GM23338 (cell line): Measurements from ENCODE around the gene KLK6. TPM values are rescaled to one million over a fixed set of nuclear protein-coding genes. Genes with fewer than 3 reads are reported as not detected.

Experiments used
- ATAC-seq: fragments of 200-7000 bp; cut with Tn5 transposase; 3 replicates; pipeline ENCODE4 v1.9.1; 2020
- DNase-seq: peaks from one replicate; pipeline ENCODE4 v3.0.0-alpha.2; 2015; ENCODE audit warnings: low spot score
- H2AFZ ChIP-seq: fragments of 200-600 bp; sonication (generic); 2 replicates; pipeline ENCODE4 v1.8.0; 2016; ENCODE audit warnings: antibody characterized with exemption, mild to moderate bottlenecking, moderate library complexity
- H3F3A ChIP-seq: fragments of 200-600 bp; sonication (generic); replicated peaks from 2 replicates; pipeline ENCODE4 v1.8.0; 2017; ENCODE audit warnings: antibody characterized with exemption, mixed run types, low read depth
- H3K27ac ChIP-seq: fragments of 200-600 bp; sonication (generic); 2 replicates; pipeline ENCODE4 v1.6.1; 2016; ENCODE audit warnings: low read depth
- H3K27me3 ChIP-seq: fragments of 200-600 bp; sonication (generic); 2 replicates; pipeline ENCODE4 v1.8.0; 2016; ENCODE audit warnings: mild to moderate bottlenecking, mixed run types, moderate library complexity; ENCODE audit not compliant: insufficient read depth
- H3K36me3 ChIP-seq: fragments of 200-600 bp; sonication (generic); 2 replicates; pipeline ENCODE4 v1.8.0; 2016; ENCODE audit warnings: mild to moderate bottlenecking; ENCODE audit not compliant: insufficient read depth
- H3K4me1 ChIP-seq: fragments of 200-600 bp; sonication (generic); 2 replicates; pipeline ENCODE4 v1.8.0; 2016; ENCODE audit warnings: mild to moderate bottlenecking, moderate library complexity; ENCODE audit not compliant: insufficient read depth
- H3K4me2 ChIP-seq: fragments of 200-600 bp; sonication (generic); 2 replicates; pipeline ENCODE4 v1.7.1; 2017; ENCODE audit warnings: mixed run types
- H3K4me3 ChIP-seq: fragments of 200-600 bp; sonication (generic); 2 replicates; pipeline ENCODE4 v1.6.1; 2016; ENCODE audit warnings: mixed run types
- H3K79me2 ChIP-seq: fragments of 200-600 bp; sonication (generic); replicated peaks from 2 replicates; pipeline ENCODE4 v1.8.0; 2017; ENCODE audit warnings: mild to moderate bottlenecking; ENCODE audit not compliant: insufficient read depth
- H3K9me2 ChIP-seq: fragments of 200-600 bp; sonication (generic); 2 replicates; pipeline ENCODE4 v1.8.0; 2017; ENCODE audit not compliant: insufficient read depth
- H4K20me1 ChIP-seq: fragments of 200-600 bp; sonication (generic); replicated peaks from 2 replicates; pipeline ENCODE4 v1.8.0; 2017; ENCODE audit warnings: mild to moderate bottlenecking; ENCODE audit not compliant: insufficient read depth
- H3K27ac Mint-ChIP-seq: 2 replicates; pipeline ENCODE4 v1.8.0; 2020; ENCODE audit warnings: inconsistent platforms, mild to moderate bottlenecking, moderate library complexity, mixed read lengths
- H3K27me3 Mint-ChIP-seq: 3 replicates; pipeline ENCODE4 v1.8.0; 2022; ENCODE audit warnings: low read depth, mild to moderate bottlenecking, moderate library complexity, mixed read lengths, inconsistent platforms; ENCODE audit not compliant: insufficient read depth, poor library complexity
- H3K36me3 Mint-ChIP-seq: 3 replicates; pipeline ENCODE4 v1.8.0; 2021; ENCODE audit warnings: low read depth, mild to moderate bottlenecking, inconsistent platforms, moderate library complexity, mixed read lengths
- H3K4me1 Mint-ChIP-seq: 3 replicates; pipeline ENCODE4 v1.8.0; 2020; ENCODE audit warnings: mild to moderate bottlenecking, inconsistent platforms, mixed read lengths
- H3K4me3 Mint-ChIP-seq: 3 replicates; pipeline ENCODE4 v1.8.0; 2021; ENCODE audit warnings: moderate library complexity, mild to moderate bottlenecking, inconsistent platforms, mixed read lengths
- H3K9me3 Mint-ChIP-seq: 3 replicates; pipeline ENCODE4 v1.8.0; 2020; ENCODE audit warnings: moderate library complexity, mild to moderate bottlenecking, inconsistent platforms, mixed read lengths
- CREB1 ChIP-seq: fragments of 250-450 bp; sonication (Bioruptor Pico); IDR thresholded peaks from 2 replicates; pipeline ENCODE4 v1.5.0; 2020; ENCODE audit warnings: low read depth, mild to moderate bottlenecking, moderate library complexity
- CTCF ChIP-seq, 2 experiments: fragments of 200-600 bp in 1 of 2; sonication (generic) in 1 of 2; conservative IDR thresholded peaks; 2 replicates each; pipeline versions ENCODE4 v1.5.1 to v1.6.1; 2016 to 2017; ENCODE audit warnings: antibody characterized with exemption in 2 of 2, low read depth in 2 of 2, mild to moderate bottlenecking in 2 of 2, moderate library complexity in 1 of 2
- ETS1 ChIP-seq: IDR thresholded peaks from 2 replicates; pipeline ENCODE4 v1.6.1; 2016; ENCODE audit warnings: antibody characterized with exemption
- EZH2 ChIP-seq: fragments of 200-600 bp; sonication (generic); IDR thresholded peaks from one replicate; pipeline ENCODE4 v1.8.0; 2017; ENCODE audit warnings: antibody characterized with exemption, mild to moderate bottlenecking, low read depth; ENCODE audit not compliant: unreplicated experiment
- EZH2phosphoT487 ChIP-seq: fragments of 200-600 bp; sonication (generic); IDR thresholded peaks from one replicate; pipeline ENCODE4 v1.8.1; 2018; ENCODE audit warnings: antibody characterized with exemption; ENCODE audit not compliant: unreplicated experiment
- JUNB ChIP-seq: IDR thresholded peaks from one replicate; pipeline ENCODE4 v1.6.1; 2016; ENCODE audit warnings: antibody characterized with exemption; ENCODE audit not compliant: unreplicated experiment
- NANOG ChIP-seq: IDR thresholded peaks from 2 replicates; pipeline ENCODE4 v1.6.1; 2016; ENCODE audit warnings: antibody characterized with exemption, borderline replicate concordance
- POLR2AphosphoS5 ChIP-seq: IDR thresholded peaks from 2 replicates; pipeline ENCODE4 v1.6.1; 2016; ENCODE audit warnings: antibody characterized with exemption, low read depth
- REST ChIP-seq: IDR thresholded peaks from one replicate; pipeline ENCODE4 v1.6.1; 2018; ENCODE audit warnings: antibody characterized with exemption; ENCODE audit not compliant: unreplicated experiment
- STAT1 ChIP-seq: IDR thresholded peaks from one replicate; pipeline ENCODE4 v1.6.1; 2016; ENCODE audit warnings: antibody characterized with exemption; ENCODE audit not compliant: unreplicated experiment
- ZNF114 ChIP-seq: fragments of 250-450 bp; sonication (Bioruptor Pico); IDR thresholded peaks from 2 replicates; pipeline ENCODE4 v1.5.0; 2020; ENCODE audit warnings: mild to moderate bottlenecking, moderate library complexity
- ZNF331 ChIP-seq: fragments of 250-450 bp; sonication (Bioruptor Pico); IDR thresholded peaks from 2 replicates; pipeline ENCODE4 v1.5.0; 2020; ENCODE audit warnings: low read depth, mild to moderate bottlenecking, moderate library complexity
- ZNF462 ChIP-seq: fragments of 250-450 bp; sonication (Bioruptor Pico); IDR thresholded peaks from 2 replicates; pipeline ENCODE4 v1.5.0; 2020; ENCODE audit warnings: mild to moderate bottlenecking, moderate library complexity
- polyA plus RNA-seq: library from polyadenylated mRNA; unstranded; fragments of >200 nt; fragmentation: Nextera tagmentation; extraction: Ambion mirVana; gene quantifications from 2 replicates; pipeline ENCODE4 v1.2.1, GENCODE V29; 2016
- total RNA-seq: library from RNA; depleted of rRNA; stranded (reverse); fragments of >200 nt; shearing (Covaris generic); gene quantifications from 2 replicates; pipeline ENCODE4 v1.2.3, GENCODE V29; 2014

The KLK6 gene
- total and polyA plus RNA-seq, 2 experiments from 2014 or later = 0.47 to 0.56 TPM

GRCh38 chr19:50931023-50931422, 38.4 kb downstream of the KLK6 start:
- TF ChIP-seq REST (no peak), JUNB (no peak), EZH2phosphoT487 (no peak), NANOG (no peak), ZNF331 (no peak), EZH2 (no peak), ETS1 (no peak), ZNF462 (CRISPR knock-in tag) (no peak), STAT1 (no peak), CTCF (conservative IDR thresholded peaks at IDR 0.05; ENCODE audit: low read depth in 2 of 2) (no peak), CREB1 (CRISPR knock-in tag) (no peak), ZNF114 (CRISPR knock-in tag) (no peak), POLR2AphosphoS5 (no peak)

More at GRCh38 chr19:50931023-50931422, 38.4 kb downstream of the KLK6 start:
- Histone ChIP-seq H3K36me3 (no peaks in the 10 kb centered on the region), H2AFZ (no peak overlapping the region), H3K27ac (no peak overlapping the region), H4K20me1 (no peaks in the 10 kb centered on the region), H3K4me1 (no peaks in the 10 kb centered on the region), H3K79me2 (no peaks in the 10 kb centered on the region), H3K4me2 (no peak overlapping the region), H3K27me3 (no peaks in the 10 kb centered on the region), H3K9me2 (no peaks in the 10 kb centered on the region; the same call in 1 of the 2 replicates), H3K4me3 (no peak overlapping the region), H3F3A (no peaks in the 10 kb centered on the region)
- peaks cover 6% of the 10 kb centered on the region; the same call in 2 of the 3 replicates for H3K4me1 Mint-ChIP-seq
- H3K27ac Mint-ChIP-seq = no peak overlapping the region
- H3K27me3 Mint-ChIP-seq = peaks cover 16% of the 10 kb centered on the region
- DNase-seq (no peak), ATAC-seq (no peak)
- no peak overlapping the region for H3K4me3 Mint-ChIP-seq
- H3K9me3 Mint-ChIP-seq = no peaks in the 10 kb centered on the region; the same call in 1 of the 3 replicates
- no peaks in the 10 kb centered on the region for H3K36me3 Mint-ChIP-seq
